HL-60 (cell line): Measurements from ENCODE around the gene TEX13A.

ENCODE experiments used
- DNase-seq, 2 experiments: peaks; one replicate each; pipeline ENCODE4 v3.0.0-alpha.2; 2010 to 2020; ENCODE audit warnings: low read depth in 1 of 2, low spot score in 1 of 2
- H3K27ac ChIP-seq: fragments of 250-450 bp; sonication (Bioruptor Pico); replicated peaks from 2 replicates; pipeline ENCODE4 v1.5.1; 2020; ENCODE audit warnings: mild to moderate bottlenecking, moderate library complexity
- H3K27me3 ChIP-seq: fragments of 250-450 bp; sonication (Bioruptor Pico); 2 replicates; pipeline ENCODE4 v1.5.1; 2021; ENCODE audit warnings: mild to moderate bottlenecking, moderate library complexity; ENCODE audit not compliant: insufficient read depth, poor library complexity, severe bottlenecking
- H3K4me3 ChIP-seq: replicated peaks from 2 replicates; pipeline ENCODE4 v1.5.1; 2011; ENCODE audit warnings: mild to moderate bottlenecking, control low read depth, low read length; ENCODE audit not compliant: insufficient read depth
- GABPA ChIP-seq: IDR thresholded peaks from 2 replicates; pipeline ENCODE4 v1.6.1; 2012; ENCODE audit warnings: low read depth
- POLR2AphosphoS5 ChIP-seq: IDR thresholded peaks from 2 replicates; pipeline ENCODE4 v1.6.1; 2012; ENCODE audit warnings: low read depth
- SPI1 ChIP-seq: IDR thresholded peaks from 2 replicates; pipeline ENCODE4 v1.6.1; 2012; ENCODE audit warnings: low read depth, mild to moderate bottlenecking, borderline replicate concordance
- long read RNA-seq: library from polyadenylated mRNA; unstranded; transcript quantifications from one replicate; pipeline ENCODE4 v2.0.0, GENCODE V29; 2020
- TF ChIP-seq, protein P1 (sequence below): IDR thresholded peaks from one replicate; pipeline ENCODE4 v1.5.1; 2011; ENCODE audit warnings: low read length, control low read depth, inconsistent platforms; ENCODE audit not compliant: insufficient read depth
- TF ChIP-seq, protein P2 (sequence below): IDR thresholded peaks from 2 replicates; pipeline ENCODE4 v1.6.1; 2012; ENCODE audit warnings: low read depth; ENCODE audit not compliant: insufficient replicate concordance

The TEX13A gene, protein sequence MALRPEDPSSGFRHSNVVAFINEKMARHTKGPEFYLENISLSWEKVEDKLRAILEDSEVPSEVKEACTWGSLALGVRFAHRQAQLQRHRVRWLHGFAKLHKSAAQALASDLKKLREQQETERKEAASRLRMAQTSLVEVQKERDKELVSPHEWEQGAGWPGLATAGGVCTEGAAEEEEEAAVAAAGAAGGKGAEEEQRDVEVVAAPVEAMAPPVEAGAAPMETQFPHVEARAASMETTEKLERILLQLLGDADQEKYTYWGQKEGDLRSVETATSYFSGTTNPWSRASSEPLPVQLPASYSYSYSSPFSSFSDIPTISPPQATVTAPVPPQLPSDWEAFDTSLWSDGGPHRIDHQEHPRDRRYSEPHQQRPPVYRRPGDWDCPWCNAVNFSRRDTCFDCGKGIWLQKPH
- long read RNA-seq: 0 reads

DNA sequence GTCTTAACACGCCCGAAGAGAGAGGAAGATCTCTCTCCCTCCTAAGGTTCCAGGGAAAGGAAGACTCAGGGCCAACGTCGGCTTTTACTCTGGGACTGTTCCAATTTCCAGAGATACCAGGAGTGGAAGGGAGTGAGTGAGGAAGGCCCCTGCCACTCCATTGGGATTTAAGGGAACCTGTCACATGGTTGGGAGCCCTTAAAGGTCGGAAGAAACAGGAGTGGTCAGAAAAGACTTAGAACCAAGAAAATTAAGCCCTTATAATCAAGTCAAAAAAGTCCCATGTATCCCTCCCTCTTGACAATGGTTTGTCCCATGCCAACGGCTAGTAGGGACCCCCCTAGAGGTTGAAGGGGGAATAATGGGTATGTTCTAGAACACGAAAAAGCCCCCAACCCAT, at the start of gene TEX13A:
TEX13A (minus strand) TSS at position 59 of the 400 bp plus-strand sequence. CDS start 297 bp downstream, outside the sequence.
- Histone ChIP-seq H3K4me3 (no peak within 1 kb of the TSS), H3K27me3 (no peaks in the 10 kb centered on the region), H3K27ac (no peak within 1 kb of the TSS)
- no peak for DNase-seq
- TF ChIP-seq, protein P1, sequence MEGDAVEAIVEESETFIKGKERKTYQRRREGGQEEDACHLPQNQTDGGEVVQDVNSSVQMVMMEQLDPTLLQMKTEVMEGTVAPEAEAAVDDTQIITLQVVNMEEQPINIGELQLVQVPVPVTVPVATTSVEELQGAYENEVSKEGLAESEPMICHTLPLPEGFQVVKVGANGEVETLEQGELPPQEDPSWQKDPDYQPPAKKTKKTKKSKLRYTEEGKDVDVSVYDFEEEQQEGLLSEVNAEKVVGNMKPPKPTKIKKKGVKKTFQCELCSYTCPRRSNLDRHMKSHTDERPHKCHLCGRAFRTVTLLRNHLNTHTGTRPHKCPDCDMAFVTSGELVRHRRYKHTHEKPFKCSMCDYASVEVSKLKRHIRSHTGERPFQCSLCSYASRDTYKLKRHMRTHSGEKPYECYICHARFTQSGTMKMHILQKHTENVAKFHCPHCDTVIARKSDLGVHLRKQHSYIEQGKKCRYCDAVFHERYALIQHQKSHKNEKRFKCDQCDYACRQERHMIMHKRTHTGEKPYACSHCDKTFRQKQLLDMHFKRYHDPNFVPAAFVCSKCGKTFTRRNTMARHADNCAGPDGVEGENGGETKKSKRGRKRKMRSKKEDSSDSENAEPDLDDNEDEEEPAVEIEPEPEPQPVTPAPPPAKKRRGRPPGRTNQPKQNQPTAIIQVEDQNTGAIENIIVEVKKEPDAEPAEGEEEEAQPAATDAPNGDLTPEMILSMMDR: no peak
- no peak for TF ChIP-seq GABPA
- TF ChIP-seq SPI1: no peak
- TF ChIP-seq POLR2AphosphoS5: no peak
- TF ChIP-seq, protein P2, sequence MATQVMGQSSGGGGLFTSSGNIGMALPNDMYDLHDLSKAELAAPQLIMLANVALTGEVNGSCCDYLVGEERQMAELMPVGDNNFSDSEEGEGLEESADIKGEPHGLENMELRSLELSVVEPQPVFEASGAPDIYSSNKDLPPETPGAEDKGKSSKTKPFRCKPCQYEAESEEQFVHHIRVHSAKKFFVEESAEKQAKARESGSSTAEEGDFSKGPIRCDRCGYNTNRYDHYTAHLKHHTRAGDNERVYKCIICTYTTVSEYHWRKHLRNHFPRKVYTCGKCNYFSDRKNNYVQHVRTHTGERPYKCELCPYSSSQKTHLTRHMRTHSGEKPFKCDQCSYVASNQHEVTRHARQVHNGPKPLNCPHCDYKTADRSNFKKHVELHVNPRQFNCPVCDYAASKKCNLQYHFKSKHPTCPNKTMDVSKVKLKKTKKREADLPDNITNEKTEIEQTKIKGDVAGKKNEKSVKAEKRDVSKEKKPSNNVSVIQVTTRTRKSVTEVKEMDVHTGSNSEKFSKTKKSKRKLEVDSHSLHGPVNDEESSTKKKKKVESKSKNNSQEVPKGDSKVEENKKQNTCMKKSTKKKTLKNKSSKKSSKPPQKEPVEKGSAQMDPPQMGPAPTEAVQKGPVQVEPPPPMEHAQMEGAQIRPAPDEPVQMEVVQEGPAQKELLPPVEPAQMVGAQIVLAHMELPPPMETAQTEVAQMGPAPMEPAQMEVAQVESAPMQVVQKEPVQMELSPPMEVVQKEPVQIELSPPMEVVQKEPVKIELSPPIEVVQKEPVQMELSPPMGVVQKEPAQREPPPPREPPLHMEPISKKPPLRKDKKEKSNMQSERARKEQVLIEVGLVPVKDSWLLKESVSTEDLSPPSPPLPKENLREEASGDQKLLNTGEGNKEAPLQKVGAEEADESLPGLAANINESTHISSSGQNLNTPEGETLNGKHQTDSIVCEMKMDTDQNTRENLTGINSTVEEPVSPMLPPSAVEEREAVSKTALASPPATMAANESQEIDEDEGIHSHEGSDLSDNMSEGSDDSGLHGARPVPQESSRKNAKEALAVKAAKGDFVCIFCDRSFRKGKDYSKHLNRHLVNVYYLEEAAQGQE: no peak

DNA sequence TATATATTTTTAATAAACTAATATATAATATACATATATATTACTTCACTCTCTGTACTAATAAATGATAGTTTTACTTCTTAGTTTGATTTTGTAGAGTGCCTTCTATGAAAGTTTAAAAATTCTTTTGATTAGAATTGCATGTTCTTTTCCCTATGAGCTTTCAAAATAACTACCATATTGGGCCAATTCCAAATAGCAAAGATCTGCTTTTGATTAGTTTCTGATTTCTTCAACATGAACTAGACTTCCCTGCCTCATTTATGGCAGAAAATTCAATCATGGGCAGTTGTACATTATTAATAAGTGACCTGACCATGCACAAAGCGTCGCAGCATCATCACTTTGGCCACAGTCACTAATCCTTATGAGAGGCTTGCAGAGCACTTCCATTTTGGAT, 48.9 kb upstream of the TEX13A start:
- Histone ChIP-seq H3K27me3 (no peaks in the 10 kb centered on the region), H3K4me3 (no peak overlapping the region), H3K27ac (no peak overlapping the region)
- no peak for DNase-seq
- no peak for TF ChIP-seq GABPA
- TF ChIP-seq, protein P1: no peak
- TF ChIP-seq SPI1: no peak
- TF ChIP-seq POLR2AphosphoS5: no peak
- TF ChIP-seq, protein P2: no peak

DNA sequence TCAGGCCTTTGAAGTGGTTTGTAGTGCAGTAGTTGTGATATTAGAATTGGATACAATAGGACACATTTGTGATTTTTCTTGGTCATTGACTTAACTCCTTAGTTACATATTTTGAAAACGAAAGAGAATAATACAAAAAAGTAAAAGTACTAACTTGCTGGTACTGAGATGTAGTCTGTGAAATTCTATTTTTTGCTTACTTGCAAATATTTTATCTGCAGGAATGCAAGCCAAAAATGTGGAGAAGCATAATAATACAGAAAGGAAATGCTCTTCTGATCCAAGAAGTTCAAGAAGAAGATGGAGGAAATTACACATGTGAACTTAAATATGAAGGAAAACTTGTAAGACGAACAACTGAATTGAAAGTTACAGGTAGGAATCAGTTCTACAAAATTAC, 46.7 kb upstream of the TEX13A start:
- H3K27me3 ChIP-seq: no peaks in the 10 kb centered on the region
- no peak overlapping the region for H3K27ac ChIP-seq
- TF ChIP-seq, protein P2: no peak
- TF ChIP-seq POLR2AphosphoS5 (no peak), SPI1 (no peak), GABPA (no peak)
- TF ChIP-seq, protein P1: no peak
- no peak for DNase-seq
- H3K4me3 ChIP-seq: no peak overlapping the region
